ENCODE data around the gene PXDN.
"Not testable (repeated sequence)": the region's sequence is repeated elsewhere in the genome, so short reads cannot be mapped to it uniquely, and the experiment has no call there.

The PXDN gene

DNA sequence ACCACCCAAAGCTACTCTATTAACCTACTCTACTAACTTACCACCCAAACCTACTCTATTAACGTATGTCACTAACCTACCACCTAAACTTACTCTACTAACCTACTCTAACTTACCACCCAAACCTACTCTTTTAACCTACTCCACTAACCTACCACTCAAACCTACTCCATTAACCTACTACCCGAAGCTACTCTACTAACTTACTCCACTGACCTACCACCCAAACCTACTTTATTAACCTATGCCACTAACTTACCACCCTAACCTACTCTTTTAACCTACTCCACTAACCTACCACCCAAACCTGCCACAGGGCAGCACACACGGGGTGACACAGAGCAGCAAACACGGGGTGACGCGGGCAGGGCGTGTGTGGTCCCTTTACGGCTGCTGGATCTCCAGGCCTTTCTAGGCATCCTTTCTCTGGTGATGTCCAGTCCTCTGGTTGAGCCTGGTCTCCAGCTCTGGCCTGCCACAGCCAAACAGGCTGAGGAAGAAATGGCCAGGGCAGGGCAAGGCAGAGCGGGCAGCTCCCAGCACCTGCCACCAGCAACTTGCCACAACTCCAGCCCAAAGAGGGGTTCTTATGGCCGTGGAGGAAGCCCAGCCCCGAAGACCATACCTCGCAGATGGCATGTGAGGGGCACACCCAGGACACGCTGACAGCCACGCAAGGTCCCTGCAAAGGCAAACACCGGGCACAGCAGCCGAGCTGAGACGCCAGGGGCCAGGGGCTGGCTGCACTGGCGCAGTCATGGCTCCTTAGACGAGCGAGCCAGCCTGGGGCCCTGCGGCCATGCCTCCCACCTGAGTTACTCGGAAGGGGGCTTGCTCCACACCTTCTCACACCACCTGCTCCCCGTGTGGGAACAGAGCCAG is 25.7 kb downstream of the PXDN start:
- DNase-seq = no peak

GRCh38 chr2:1717113-1717512 is 27.2 kb downstream of the PXDN start:
- DNase-seq = no peak

- DNase-seq = no peak
Observed at GRCh38 chr2:1716441-1716840, 27.9 kb downstream of the PXDN start.

DNA sequence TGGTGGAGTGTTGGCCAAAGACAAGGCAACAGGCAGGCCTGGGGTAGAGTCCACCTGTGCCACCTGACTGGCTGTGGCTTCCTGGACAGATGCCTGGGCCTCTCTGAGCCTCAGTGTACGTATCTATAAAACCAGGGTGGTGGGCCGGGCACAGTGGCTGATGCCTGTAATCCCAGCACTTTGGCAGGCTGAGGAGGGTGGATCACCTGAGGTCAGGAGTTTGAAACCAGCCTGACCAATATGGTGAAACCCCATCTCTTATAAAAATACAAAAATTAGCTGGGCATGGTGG is 28.4 kb downstream of the PXDN start:
- not testable (repeated sequence) for DNase-seq

- no peak for DNase-seq
Observed at GRCh38 chr2:1715184-1716013, 28.9 kb downstream of the PXDN start.

DNA sequence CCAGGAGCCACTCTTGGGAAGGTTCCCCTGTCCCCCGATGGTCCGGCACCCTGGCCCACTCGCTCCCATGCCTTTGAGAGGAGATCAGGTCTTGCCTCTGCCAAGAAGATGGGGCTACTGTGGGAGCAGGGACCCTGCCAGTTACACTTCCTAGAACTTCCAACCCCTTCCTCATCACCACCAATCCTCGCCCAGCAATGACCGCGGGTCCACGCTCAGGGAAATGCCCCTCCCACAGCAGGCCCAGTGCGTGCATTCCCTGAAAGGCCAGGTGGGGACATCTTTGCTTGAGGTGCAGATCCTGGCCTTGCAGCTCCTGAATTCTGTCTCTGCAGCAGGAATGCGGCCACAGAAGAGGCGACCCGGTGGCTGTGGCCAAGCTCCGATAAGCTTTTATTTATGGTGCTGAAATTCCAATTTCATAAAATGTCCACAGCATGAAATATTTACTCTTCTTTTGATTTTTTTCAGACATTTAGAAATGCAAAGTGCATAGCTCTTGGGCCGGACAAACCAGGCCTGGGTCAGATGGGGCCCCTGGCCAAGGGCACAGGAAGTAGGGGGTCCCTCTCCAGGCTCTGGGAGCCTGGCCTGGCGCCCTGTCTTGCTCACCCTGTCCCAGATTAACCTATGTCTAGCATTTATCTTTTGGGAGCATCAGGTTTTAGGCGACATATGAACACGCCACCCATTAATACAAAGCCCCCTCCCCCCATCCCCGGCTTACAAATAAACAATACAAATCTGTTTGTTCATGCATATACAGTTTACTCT is 29.8 kb downstream of the PXDN start:
- no peak for DNase-seq

DNA sequence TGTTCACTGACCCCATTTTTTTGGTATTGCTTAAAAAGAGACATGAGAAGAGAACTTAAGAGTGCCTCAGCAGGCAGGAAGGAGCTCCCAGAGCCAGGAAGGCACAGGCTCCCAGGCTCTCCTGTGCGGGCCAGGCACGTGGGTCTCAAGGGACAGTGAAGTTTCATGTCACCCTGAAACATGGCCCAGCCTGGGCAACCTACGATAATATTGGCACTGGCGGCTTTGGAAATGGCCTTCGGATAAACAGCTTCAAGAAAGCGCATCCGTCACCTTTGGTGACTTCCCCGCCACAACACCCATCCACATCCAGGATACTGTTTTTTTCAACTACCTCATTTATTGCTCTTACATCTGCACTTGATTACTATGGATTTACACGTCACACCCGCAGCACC is 30.5 kb downstream of the PXDN start:
- DNase-seq = no peak

DNA sequence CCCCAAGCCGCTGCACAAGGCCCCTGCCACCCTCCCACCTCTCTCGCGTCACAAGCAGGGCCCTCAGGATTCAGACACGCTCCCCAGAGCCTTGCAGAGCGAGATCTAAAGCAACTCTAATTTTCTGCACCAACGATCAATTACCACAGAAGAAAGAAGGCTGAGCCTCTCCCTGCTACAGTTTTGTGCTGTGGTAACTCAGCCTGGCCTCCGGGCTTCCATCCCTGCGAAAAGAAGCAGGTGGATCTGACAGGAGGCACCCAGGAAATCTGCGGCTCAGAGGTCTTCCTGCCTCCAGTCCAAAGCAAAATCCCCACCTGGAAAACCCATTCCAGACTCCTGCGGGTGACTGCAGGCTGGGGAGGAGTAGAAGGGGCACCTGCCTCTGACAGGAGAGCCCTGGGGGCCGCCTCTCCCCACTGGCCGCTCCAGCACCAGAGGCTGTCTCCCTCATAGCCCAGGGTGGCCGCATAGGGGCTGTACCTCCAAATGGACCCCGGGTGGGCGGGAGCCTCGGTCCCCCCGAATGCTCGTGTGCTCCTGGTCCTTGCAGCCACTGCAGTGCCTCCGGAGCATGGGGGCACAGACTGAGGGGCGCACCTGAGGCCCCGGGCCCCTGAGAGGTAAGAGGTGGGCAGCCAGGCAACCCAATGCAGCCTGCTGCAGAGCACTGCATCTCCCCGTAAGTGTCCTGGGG is 31.0 kb downstream of the PXDN start:
- DNase-seq = no peak

DNA sequence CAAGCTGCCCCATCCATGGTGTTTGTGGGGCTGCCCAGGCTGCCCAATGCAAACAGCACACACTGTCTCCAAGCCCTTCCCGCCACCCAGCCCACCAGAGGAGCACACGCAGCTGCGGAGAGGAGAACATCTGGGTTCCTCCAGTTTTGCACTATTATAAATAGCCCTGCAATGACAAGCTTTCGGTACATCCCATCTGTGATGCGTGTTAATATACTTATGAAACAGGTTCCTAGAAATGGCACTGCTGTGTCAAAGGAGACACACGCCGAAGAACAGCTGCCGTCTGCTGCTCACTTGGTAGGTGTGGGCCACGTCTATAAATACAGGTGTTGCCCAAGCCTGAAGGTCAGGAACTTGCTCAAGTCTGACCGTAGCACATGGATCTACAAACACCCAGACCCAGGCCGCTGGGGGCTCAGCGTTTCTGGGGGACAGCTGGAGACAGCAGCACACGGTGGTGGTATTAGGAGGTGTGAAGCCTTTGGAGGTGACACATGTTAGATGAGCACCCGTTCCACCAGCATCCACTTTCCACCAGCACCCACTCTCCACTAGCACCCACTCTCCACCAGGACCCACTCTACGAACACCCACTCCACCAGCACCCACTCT is 34.3 kb downstream of the PXDN start:
- DNase-seq = no peak

DNA sequence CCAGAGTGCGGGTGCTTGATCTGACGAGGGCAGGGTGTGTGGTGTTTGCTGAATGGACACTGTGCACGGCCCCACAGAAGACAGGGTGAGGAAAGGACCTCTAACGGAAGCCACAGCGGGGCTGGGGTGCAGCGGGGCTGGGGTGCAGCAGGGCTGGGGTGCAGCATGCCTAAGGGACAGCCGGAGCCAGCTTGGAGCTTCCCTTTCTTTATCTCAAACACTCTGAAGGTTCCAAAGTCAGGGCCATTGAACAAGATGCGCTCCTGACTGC is 35.0 kb downstream of the PXDN start:
- DNase-seq = no peak

DNA sequence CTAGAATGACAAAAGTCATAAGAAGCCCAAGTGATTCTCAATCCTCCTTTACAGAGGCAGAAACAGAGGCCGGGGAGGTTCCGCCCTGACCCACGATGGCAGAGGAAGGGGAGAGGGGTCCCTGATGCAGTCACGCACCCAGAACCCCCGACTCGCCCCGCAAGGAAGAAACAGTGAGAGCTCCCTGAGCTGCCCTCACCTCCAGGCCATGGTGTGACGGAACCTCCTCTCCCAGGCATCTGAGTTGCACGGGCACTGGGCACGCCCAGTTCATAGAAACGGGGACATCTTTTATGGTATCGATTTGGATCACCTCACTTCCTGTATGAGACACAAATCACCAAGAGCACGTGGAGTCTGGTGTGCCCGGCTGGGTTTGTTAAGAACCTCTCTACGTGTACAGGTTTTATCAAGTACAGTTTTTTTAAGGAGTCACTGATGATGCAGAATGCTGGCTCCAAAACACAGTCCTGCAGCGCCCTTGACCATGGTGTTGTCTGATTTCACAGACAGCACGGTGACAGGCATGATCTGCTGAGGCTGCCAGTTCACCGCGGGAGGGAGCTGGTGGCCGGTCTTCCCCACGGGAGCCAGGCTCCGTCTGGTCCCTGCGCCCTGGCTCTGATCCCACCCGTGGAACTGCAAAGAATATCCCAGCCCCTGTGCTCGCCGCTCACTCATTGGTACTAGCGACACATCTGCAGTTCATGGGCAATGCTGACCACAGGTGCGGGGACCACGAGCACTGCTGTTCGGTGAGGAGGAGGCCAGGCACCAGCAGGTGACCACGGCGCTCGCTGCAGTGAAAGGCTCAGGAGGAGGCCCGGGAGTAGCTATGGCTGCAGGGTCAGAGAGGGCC is 35.6 kb downstream of the PXDN start:
- DNase-seq = no peak

GRCh38 chr2:1707771-1708418 is 36.4 kb downstream of the PXDN start:
- no peak for DNase-seq

DNA sequence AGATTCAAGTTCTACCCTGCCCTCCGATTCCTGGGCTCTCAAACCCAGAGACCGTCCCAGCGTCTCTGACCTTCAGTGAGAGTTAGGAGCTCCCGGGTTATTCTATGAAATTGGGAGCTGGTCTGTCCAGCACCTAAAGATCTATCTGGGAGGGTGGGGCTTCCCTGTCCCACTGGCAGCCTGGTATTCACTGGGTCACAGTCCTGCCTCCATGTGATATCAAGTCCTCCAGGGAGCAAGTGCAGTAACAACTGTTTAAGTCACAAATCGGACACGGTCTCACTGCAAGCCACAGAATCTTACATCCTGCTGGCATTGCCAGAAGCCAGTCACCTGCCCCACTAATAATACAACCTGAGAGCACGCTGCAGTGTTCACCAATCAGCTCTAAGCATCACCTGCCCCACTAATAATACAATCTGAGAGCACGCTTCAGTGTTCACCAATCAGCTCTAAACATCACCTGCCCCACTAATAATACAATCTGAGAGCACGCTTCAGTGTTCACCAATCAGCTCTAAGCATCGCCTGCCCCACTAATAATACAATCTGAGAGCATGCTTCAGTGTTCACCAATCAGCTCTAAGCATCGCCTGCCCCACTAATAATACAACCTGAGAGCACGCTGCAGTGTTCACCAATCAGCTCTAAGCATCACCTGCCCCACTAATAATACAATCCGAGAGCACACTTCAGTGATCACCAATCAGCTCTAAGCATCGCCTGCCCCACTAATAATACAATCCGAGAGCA is 38.0 kb downstream of the PXDN start:
- DNase-seq = not testable (repeated sequence)

GRCh38 chr2:1705557-1706076 is 38.7 kb downstream of the PXDN start:
- no peak for DNase-seq

DNA sequence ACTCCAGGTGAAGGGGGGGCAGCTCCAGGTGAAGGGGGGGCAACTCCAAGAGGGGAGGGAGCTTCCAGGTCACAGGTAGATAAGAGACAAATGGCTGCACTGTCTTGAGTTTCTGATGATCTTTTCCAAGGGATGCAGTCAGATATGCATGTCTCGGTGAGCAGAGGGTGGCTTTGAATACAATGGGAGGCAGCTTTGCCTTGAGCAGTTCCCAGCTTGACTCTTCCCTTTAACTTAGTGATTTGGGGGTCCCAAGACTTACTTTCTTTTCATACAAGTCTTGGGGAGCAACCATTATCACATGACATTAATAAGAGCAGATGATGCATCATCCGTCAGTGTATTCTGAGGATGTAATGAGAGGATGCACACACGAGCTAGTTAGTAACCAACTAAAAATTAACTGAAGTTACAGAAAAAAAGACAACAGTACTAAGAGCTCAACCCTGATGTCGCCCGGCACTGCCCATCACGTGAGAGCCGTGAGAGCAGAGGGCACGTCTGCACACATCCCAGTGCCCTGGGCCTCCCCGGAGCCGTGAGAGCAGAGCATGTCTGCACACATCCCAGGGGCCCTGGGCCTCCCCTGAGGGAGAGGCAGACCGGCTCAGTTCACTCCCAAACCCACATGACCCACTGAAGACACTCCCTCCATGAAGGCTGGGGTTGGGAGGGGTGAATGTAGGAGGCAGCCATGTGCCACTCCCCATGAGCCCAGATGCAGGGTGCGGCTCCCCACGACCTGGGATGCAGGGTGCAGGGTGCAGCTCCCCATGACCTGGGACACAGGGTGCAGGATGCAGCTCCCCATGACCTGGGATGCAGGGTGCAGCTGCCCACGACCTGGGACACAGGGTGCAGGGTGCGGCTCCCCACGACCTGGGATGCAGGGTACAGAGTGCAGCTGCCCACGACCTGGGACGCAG is 39.4 kb downstream of the PXDN start:
- DNase-seq = no peak

DNA sequence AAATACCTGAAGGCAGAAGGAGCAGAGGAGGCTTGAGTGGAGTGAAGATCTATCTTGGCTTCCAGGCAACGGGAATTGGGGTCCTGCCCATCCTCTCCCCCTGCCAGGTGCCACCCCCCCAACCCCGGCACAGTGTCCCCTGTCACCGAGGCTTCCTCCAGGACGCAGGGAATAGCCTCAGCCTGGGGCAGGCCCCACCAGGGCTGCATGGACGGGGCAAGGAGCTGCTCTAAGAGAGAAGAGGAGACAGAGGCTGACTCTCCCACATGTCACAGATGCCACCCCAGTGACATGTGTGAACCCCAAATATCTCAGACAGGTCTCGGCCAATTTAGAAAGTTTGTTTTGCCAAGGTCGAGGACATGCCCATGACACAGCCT is 42.1 kb downstream of the PXDN start:
- DNase-seq = no peak

DNA sequence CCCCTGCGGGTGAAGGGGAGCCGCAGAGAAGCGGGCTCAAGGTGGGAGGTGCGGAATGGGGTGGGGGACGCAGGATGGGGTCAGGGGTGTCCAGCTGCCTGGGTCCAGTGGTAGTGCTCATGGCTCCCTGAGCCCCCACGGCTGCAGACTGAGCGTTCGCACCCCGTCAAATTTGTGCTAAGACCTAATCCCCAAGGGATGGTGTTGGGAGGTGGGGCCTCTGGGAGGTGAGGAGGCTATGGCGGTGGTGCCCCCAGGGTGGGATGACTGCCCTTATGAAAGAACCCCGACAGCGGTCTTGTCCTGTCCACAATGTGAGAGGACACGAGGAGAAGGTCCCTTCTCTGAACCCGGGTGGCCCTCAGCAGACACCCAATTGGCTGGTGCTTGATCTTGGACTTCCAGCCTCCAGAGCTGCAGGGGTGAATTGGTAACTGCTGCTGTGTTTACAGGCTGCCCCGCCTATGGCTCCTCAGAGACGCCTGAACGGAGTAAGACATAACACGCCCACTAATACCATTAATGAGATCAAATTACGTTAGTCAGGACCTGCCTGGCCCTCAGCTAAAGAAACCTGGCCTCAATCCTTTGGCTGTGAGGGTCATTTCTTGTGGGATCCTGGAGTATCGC is 42.6 kb downstream of the PXDN start:
- no peak for DNase-seq

GRCh38 chr2:1701020-1701419 is 43.3 kb downstream of the PXDN start:
- no peak for DNase-seq

- DNase-seq = not testable (repeated sequence)
Observed at GRCh38 chr2:1700427-1700826, 43.9 kb downstream of the PXDN start.
